Adipocyte (in vitro differentiated cells): Measurements from ENCODE around the gene RGS5.

Experiments used
- DNase-seq: peaks from one replicate; pipeline ENCODE4 v3.0.0-alpha.2; 2015; ENCODE audit warnings: low read depth
- H3K27me3 ChIP-seq: replicated peaks from 2 replicates; pipeline ENCODE4 v1.7.0; 2013; ENCODE audit warnings: mild to moderate bottlenecking, low read length, moderate library complexity; ENCODE audit not compliant: control insufficient read depth, insufficient read depth
- H3K36me3 ChIP-seq: 2 replicates; pipeline ENCODE4 v1.7.0; 2013; ENCODE audit warnings: low read length, mild to moderate bottlenecking, moderate library complexity; ENCODE audit not compliant: control insufficient read depth, insufficient read depth, severe bottlenecking
- H3K4me1 ChIP-seq: 2 replicates; pipeline ENCODE4 v1.7.0; 2013; ENCODE audit warnings: mild to moderate bottlenecking, low read length, moderate library complexity; ENCODE audit not compliant: control insufficient read depth, insufficient read depth
- H3K4me3 ChIP-seq: 2 replicates; pipeline ENCODE4 v1.7.0; 2013; ENCODE audit warnings: mild to moderate bottlenecking, low read length, moderate library complexity
- H3K9ac ChIP-seq: 2 replicates; pipeline ENCODE4 v1.7.0; 2013; ENCODE audit warnings: mild to moderate bottlenecking, low read length, moderate library complexity
- H3K9me3 ChIP-seq: 2 replicates; pipeline ENCODE4 v1.7.0; 2013; ENCODE audit warnings: mild to moderate bottlenecking, low read length, moderate library complexity; ENCODE audit not compliant: control insufficient read depth

RGS5 gene

GRCh38 chr1:163165119-163165518, 37.6 kb downstream of the RGS5 start:
- H3K36me3 ChIP-seq: no peaks in the 10 kb centered on the region
- H3K4me1 ChIP-seq: peaks cover 41% of the 10 kb centered on the region
- H3K4me3 ChIP-seq: no peak overlapping the region
- H3K27me3 ChIP-seq: no peaks in the 10 kb centered on the region
- no peak for DNase-seq
- no peaks in the 10 kb centered on the region for H3K9me3 ChIP-seq
- no peak overlapping the region for H3K9ac ChIP-seq

GRCh38 chr1:163163881-163164582, 38.7 kb downstream of the RGS5 start:
- Histone ChIP-seq H3K27me3 (no peaks in the 10 kb centered on the region), H3K4me3 (no peak overlapping the region), H3K36me3 (no peaks in the 10 kb centered on the region), H3K9me3 (no peaks in the 10 kb centered on the region), H3K4me1 (peaks cover 38% of the 10 kb centered on the region), H3K9ac (no peak overlapping the region)
- peak; percentile 42 for DNase-seq

- Histone ChIP-seq H3K9ac (peak overlapping the region; percentile 58), H3K27me3 (no peaks in the 10 kb centered on the region), H3K36me3 (no peaks in the 10 kb centered on the region), H3K9me3 (no peaks in the 10 kb centered on the region), H3K4me3 (peak overlapping the region; percentile 52), H3K4me1 (peaks cover 33% of the 10 kb centered on the region)
- DNase-seq: no peak
Measured at GRCh38 chr1:163163163-163163562, 39.6 kb downstream of the RGS5 start.

- Histone ChIP-seq H3K4me3 (peak overlapping the region; percentile 52), H3K9ac (peak overlapping the region; percentile 58), H3K4me1 (peaks cover 29% of the 10 kb centered on the region), H3K9me3 (no peaks in the 10 kb centered on the region), H3K27me3 (no peaks in the 10 kb centered on the region), H3K36me3 (no peaks in the 10 kb centered on the region)
- DNase-seq: peak; percentile 35
Measured at GRCh38 chr1:163162381-163162914, 40.3 kb downstream of the RGS5 start.

- Histone ChIP-seq H3K9me3 (no peaks in the 10 kb centered on the region), H3K4me1 (peaks cover 22% of the 10 kb centered on the region), H3K36me3 (no peaks in the 10 kb centered on the region), H3K27me3 (no peaks in the 10 kb centered on the region), H3K4me3 (no peak overlapping the region), H3K9ac (no peak overlapping the region)
- DNase-seq: no peak
Measured at GRCh38 chr1:163161841-163162240, 40.9 kb downstream of the RGS5 start.

GRCh38 chr1:163161337-163161736, 41.4 kb downstream of the RGS5 start:
- H3K27me3 ChIP-seq: no peaks in the 10 kb centered on the region

GRCh38 chr1:163155606-163156005, 47.1 kb downstream of the RGS5 start:
- H3K9ac ChIP-seq: no peak overlapping the region
- DNase-seq: no peak
- H3K36me3 ChIP-seq: no peaks in the 10 kb centered on the region
- no peaks in the 10 kb centered on the region for H3K9me3 ChIP-seq
- H3K4me1 ChIP-seq: peaks cover 4% of the 10 kb centered on the region
- H3K27me3 ChIP-seq: no peaks in the 10 kb centered on the region
- H3K4me3 ChIP-seq: no peak overlapping the region

More at GRCh38 chr1:163161337-163161736, 41.4 kb downstream of the RGS5 start:
- DNase-seq: no peak
- Histone ChIP-seq H3K4me1 (peaks cover 17% of the 10 kb centered on the region), H3K36me3 (no peaks in the 10 kb centered on the region), H3K4me3 (no peak overlapping the region), H3K9ac (no peak overlapping the region), H3K9me3 (no peaks in the 10 kb centered on the region)

GRCh38 chr1:163148911-163149310, 53.8 kb downstream of the RGS5 start:
- Histone ChIP-seq H3K4me1 (peaks cover 6% of the 10 kb centered on the region), H3K4me3 (no peak overlapping the region), H3K9me3 (no peaks in the 10 kb centered on the region), H3K27me3 (no peaks in the 10 kb centered on the region), H3K9ac (no peak overlapping the region), H3K36me3 (no peaks in the 10 kb centered on the region)
- DNase-seq: no peak

GRCh38 chr1:163147019-163147418, 55.7 kb downstream of the RGS5 start:
- Histone ChIP-seq H3K36me3 (no peaks in the 10 kb centered on the region), H3K4me1 (peaks cover 6% of the 10 kb centered on the region), H3K9me3 (no peaks in the 10 kb centered on the region), H3K4me3 (no peak overlapping the region), H3K9ac (no peak overlapping the region), H3K27me3 (no peaks in the 10 kb centered on the region)
- DNase-seq: no peak

GRCh38 chr1:163145435-163145834, 57.3 kb downstream of the RGS5 start:
- H3K4me1 ChIP-seq: peaks cover 6% of the 10 kb centered on the region
- no peak for DNase-seq
- no peak overlapping the region for H3K4me3 ChIP-seq
- H3K9ac ChIP-seq: no peak overlapping the region
- no peaks in the 10 kb centered on the region for H3K36me3 ChIP-seq
- no peaks in the 10 kb centered on the region for H3K27me3 ChIP-seq
- no peaks in the 10 kb centered on the region for H3K9me3 ChIP-seq

GRCh38 chr1:163144418-163144817, 58.3 kb downstream of the RGS5 start:
- Histone ChIP-seq H3K9me3 (no peaks in the 10 kb centered on the region), H3K9ac (no peak overlapping the region), H3K36me3 (no peaks in the 10 kb centered on the region), H3K27me3 (no peaks in the 10 kb centered on the region), H3K4me3 (no peak overlapping the region), H3K4me1 (peaks cover 6% of the 10 kb centered on the region)
- DNase-seq: no peak

- Histone ChIP-seq H3K4me1 (peaks cover 6% of the 10 kb centered on the region), H3K9ac (no peak overlapping the region), H3K36me3 (no peaks in the 10 kb centered on the region), H3K27me3 (no peaks in the 10 kb centered on the region), H3K9me3 (no peaks in the 10 kb centered on the region), H3K4me3 (no peak overlapping the region)
- no peak for DNase-seq
Measured at GRCh38 chr1:163142152-163142551, 60.6 kb downstream of the RGS5 start.
